NB4 (cell line): ENCODE results near the gene STK32B.
"Not testable (repeated sequence)": the region's sequence is repeated elsewhere in the genome, so short reads cannot be mapped to it uniquely, and the experiment has no call there.

Experiments used
- DNase-seq: peaks from one replicate; pipeline ENCODE4 v3.0.0; 2010; ENCODE audit warnings: low read depth
- H3K4me3 ChIP-seq: one replicate; pipeline ENCODE4 v1.5.1; 2011; ENCODE audit warnings: mild to moderate bottlenecking, low read depth, low read length, moderate library complexity
- MYC ChIP-seq: IDR thresholded peaks from 2 replicates; pipeline ENCODE4 v1.6.1; 2011; ENCODE audit warnings: low read depth, low read length
- POLR2A ChIP-seq: IDR thresholded peaks from 2 replicates; pipeline ENCODE4 v1.6.1; 2011; ENCODE audit warnings: mild to moderate bottlenecking; ENCODE audit not compliant: insufficient read length; ENCODE audit errors: extremely low read depth
- TF ChIP-seq, protein P1 (sequence below): IDR thresholded peaks from one replicate; pipeline ENCODE4 v1.5.1; 2012; ENCODE audit warnings: low read depth, low read length
- TF ChIP-seq, protein P2 (sequence below): IDR thresholded peaks from 2 replicates; pipeline ENCODE4 v1.6.1; 2011; ENCODE audit warnings: low read depth, low read length

The STK32B gene

DNA sequence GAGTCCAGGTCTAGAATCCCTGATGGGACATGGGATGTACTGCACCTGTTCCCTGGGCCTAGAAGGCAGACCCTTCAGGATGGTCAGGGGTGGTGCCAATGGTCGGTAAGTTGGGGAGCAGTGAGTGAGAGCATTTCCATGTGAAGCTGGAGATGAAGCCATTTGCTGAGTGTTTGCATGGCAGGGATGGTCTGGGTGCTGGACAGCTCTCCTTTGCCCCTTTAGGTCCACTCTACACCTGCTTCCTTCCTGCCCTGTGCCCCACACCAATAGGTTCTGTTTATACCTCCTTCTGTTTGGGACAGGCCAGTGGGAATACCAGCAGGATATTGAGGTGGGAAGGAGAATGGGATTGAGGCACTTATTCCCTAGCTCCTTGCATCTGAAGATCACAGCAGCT lies 181.3 kb downstream of the STK32B start:
- H3K4me3 ChIP-seq, result no peak overlapping the region
- TF ChIP-seq, protein P1, sequence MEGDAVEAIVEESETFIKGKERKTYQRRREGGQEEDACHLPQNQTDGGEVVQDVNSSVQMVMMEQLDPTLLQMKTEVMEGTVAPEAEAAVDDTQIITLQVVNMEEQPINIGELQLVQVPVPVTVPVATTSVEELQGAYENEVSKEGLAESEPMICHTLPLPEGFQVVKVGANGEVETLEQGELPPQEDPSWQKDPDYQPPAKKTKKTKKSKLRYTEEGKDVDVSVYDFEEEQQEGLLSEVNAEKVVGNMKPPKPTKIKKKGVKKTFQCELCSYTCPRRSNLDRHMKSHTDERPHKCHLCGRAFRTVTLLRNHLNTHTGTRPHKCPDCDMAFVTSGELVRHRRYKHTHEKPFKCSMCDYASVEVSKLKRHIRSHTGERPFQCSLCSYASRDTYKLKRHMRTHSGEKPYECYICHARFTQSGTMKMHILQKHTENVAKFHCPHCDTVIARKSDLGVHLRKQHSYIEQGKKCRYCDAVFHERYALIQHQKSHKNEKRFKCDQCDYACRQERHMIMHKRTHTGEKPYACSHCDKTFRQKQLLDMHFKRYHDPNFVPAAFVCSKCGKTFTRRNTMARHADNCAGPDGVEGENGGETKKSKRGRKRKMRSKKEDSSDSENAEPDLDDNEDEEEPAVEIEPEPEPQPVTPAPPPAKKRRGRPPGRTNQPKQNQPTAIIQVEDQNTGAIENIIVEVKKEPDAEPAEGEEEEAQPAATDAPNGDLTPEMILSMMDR, result no peak
- TF ChIP-seq MYC, result no peak
- no peak for TF ChIP-seq POLR2A
- no peak for DNase-seq

DNA sequence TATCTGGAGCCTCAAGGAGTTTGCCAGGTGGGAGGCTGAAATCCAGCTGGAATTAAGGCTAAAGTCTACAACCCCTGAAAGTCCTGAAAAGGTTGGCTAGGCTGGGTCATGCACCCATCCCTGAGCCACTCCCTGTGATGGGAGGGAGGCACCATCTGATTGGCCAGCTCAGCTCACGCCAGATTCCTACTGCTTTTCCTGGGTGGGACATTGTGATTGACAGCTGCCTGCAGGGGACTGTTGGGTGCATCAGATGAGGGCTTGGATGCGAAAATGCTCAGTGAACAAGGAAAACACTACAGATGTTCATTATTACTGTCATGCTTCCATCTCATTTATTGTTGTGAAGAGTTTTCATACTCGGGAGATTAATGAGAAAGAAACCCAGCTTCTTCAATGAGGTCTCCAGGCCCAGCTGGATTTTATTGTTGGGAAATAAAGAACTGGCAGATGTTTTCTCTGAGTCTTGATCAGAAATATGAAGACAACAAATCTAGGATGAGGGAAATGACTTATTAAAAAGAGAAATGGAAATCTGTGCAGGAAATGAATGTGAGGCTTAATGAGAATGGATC lies 185.9 kb downstream of the STK32B start:
- H3K4me3 ChIP-seq, result no peak overlapping the region
- DNase-seq, result no peak
- TF ChIP-seq, protein P2, sequence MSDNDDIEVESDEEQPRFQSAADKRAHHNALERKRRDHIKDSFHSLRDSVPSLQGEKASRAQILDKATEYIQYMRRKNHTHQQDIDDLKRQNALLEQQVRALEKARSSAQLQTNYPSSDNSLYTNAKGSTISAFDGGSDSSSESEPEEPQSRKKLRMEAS, result no peak
- TF ChIP-seq POLR2A (no peak), MYC (no peak)
- TF ChIP-seq, protein P1, result no peak

GRCh38 chr4:5238173-5238572 lies 186.9 kb downstream of the STK32B start:
- no peak for DNase-seq
- TF ChIP-seq POLR2A (no peak), MYC (no peak)
- TF ChIP-seq, protein P1, result no peak
- TF ChIP-seq, protein P2, result no peak
- no peak overlapping the region for H3K4me3 ChIP-seq

DNA sequence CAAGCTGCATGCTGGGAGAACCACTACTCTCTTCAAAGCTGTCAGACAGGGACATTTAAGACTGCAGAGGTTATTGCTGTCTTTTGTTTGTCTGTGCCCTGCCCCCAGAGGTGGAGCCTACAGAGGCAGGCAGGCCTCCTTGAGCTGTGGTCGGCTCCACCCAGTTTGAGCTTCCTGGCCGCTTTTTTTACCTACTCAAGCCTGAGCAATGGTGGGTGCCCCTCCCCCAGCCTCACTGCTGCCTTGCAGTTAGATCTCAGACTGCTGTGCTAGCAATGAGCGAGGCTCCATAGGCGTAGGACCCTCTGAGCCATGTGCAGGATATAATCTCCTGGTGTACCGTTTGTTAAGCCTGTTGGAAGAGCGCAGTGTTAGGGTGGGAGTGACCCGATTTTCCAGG lies 195.8 kb downstream of the STK32B start:
- not testable (repeated sequence) for H3K4me3 ChIP-seq

DNA sequence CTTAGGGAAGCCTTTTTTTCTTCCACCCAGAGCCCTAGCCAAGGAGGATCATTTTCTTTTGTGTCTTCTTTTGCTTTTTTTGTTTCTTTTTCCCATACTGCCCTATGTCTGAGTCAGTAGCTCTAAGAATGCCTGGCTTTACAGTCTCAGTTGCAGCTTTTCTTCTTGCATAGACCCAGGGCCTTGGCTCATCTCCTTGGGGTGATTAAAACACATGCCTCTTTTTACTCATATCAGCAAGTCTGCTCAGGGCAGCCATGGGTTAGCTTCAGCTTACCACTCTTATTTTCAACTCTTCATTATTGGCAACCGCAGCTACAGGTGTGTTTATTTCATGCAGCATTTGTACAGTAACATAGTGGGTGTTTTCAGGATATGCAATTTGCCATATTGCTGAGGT lies 196.5 kb downstream of the STK32B start:
- no peak for DNase-seq
- TF ChIP-seq, protein P2, result no peak
- no peak for TF ChIP-seq POLR2A
- no peak for TF ChIP-seq MYC
- no peak overlapping the region for H3K4me3 ChIP-seq

More for the DNA sequence above, 195.8 kb downstream of the STK32B start:
- not testable (repeated sequence) for DNase-seq

DNA sequence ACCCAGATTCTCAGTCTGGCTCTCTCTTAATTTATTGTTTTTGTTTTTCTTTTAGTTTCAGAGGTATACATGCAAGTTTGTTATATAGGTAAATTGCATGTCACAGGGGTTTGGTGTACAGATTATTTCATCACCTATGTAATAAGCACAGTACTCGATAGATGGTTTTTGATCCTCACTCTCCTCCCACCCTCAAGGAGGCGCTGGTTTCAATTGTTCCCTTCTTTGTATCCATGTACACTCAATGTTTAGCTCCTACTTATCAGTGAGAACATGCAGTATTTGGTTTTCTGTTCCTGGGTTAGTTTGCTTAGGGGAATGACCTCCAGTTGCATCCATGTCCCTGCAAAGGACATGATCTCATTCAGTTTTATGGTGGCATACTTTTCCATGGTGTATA lies 198.4 kb downstream of the STK32B start:
- H3K4me3 ChIP-seq, result no peak overlapping the region
- no peak for DNase-seq
- TF ChIP-seq, protein P2, result no peak
- TF ChIP-seq, protein P1, result peak; percentile 6

GRCh38 chr4:5250536-5250935 lies 199.3 kb downstream of the STK32B start:
- DNase-seq, H3K4me3 ChIP-seq: not testable (repeated sequence)

GRCh38 chr4:5256421-5256820 lies 205.1 kb downstream of the STK32B start:
- DNase-seq, result no peak
- TF ChIP-seq POLR2A (no peak), MYC (no peak)
- TF ChIP-seq, protein P1, result no peak
- TF ChIP-seq, protein P2, result no peak
- H3K4me3 ChIP-seq, result no peak overlapping the region
